Placental epithelial cell (primary cell): ENCODE measurements around the gene SGPP2. TPM values are rescaled to one million over a fixed set of nuclear protein-coding genes. Genes with fewer than 3 reads are reported as not detected.

Source experiments
- small RNA-seq: library from RNA; depleted of rRNA; stranded (forward); fragments of <200 nt; gene quantifications from one replicate; pipeline ENCODE3, GENCODE V24; 2012
- total RNA-seq: library from RNA; depleted of rRNA; stranded (reverse); fragments of >200 nt; gene quantifications from 2 replicates; pipeline ENCODE4 v1.2.3, GENCODE V29; 2012

Gene SGPP2
- not detected in 2 replicates for total RNA-seq

GRCh38 chr2:222424276-222424728 lies at the start of gene SGPP2:
SGPP2 (plus strand) TSS chr2:222424543; CDS start chr2:222424603, 60 bp downstream.

Small RNAs within 50 kb of the gene (small RNA-seq; reads per million reads assigned to genes)
- gene RF00019 (not detected), gene RNU6-619P (not detected)

Other genes starting within 250 kb of the SGPP2 start
- gene PAX3, start 125.5 kb upstream of the SGPP2 start, total RNA-seq: not detected in 2 replicates
- gene FARSB, start 231.5 kb downstream of the SGPP2 start, total RNA-seq: 9.0 and 17.7 TPM in 2 replicates
- gene MOGAT1, start 247.1 kb downstream of the SGPP2 start, total RNA-seq: not detected in 2 replicates